Coronary artery (tissue), 2 donors: ENCODE data around the gene TM4SF4.

Experiments used
- DNase-seq: peaks from one replicate; pipeline ENCODE4 v3.0.0-alpha.2; 2017; ENCODE audit warnings: low spot score
- H3K27ac ChIP-seq, 2 donors: fragments of 200-600 bp; sonication (generic); one replicate each; pipeline ENCODE4 v1.5.1; 2016 to 2019
- H3K4me3 ChIP-seq: fragments of 200-600 bp; sonication (generic); 2 replicates; pipeline ENCODE4 v1.5.1; 2016; ENCODE audit warnings: mild to moderate bottlenecking, moderate library complexity
- TF ChIP-seq, protein P1 (sequence below): fragments of 200-600 bp; sonication (generic); IDR thresholded peaks from one replicate; pipeline ENCODE4 v1.5.1; 2019; ENCODE audit warnings: antibody characterized with exemption

Gene TM4SF4

DNA sequence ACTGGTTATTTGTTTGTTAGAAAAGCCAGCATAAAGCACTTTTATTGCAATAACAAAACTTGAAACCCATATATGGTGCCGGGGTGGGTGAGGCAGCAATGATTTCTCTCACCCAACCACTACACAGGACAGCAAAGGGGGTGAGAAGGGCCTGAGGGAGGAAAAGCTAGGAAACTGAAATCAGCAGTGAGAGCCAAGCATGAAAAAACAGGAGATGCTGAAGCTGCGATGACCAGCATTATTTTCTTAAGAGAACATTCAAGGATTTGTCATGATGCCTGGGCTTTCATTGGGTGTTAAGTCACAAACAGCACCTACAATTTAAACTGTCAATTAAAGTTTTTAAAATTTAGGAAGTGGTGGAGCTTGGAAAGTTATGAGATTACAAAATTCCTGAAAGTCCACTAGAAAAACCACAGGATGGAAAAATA is 11.9 kb upstream of the TM4SF4 start:
- TF ChIP-seq, protein P1, sequence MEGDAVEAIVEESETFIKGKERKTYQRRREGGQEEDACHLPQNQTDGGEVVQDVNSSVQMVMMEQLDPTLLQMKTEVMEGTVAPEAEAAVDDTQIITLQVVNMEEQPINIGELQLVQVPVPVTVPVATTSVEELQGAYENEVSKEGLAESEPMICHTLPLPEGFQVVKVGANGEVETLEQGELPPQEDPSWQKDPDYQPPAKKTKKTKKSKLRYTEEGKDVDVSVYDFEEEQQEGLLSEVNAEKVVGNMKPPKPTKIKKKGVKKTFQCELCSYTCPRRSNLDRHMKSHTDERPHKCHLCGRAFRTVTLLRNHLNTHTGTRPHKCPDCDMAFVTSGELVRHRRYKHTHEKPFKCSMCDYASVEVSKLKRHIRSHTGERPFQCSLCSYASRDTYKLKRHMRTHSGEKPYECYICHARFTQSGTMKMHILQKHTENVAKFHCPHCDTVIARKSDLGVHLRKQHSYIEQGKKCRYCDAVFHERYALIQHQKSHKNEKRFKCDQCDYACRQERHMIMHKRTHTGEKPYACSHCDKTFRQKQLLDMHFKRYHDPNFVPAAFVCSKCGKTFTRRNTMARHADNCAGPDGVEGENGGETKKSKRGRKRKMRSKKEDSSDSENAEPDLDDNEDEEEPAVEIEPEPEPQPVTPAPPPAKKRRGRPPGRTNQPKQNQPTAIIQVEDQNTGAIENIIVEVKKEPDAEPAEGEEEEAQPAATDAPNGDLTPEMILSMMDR = no peak
- DNase-seq = no peak
- Histone ChIP-seq H3K27ac (peak overlapping the region; percentile 7 to 62), H3K4me3 (no peak overlapping the region)

DNA sequence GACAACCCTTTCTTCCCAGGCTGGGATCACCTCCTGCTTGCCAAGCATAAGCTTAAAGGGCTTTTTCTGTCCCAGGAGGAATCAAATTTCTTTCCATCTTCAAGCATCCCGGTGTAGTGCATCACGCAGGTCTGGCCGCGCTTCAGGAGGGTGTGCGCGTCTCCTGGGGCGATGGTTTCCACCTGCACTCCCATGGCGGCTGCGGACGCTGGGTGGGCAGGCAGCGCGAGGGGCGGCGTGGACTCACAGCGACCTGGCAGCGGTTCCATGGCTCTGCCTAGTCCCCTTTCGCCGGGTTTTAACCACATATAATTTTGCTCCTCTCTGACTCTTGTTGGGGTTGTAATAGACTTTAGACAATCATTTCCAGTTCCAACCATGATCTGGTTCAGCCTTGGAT is 10.6 kb upstream of the TM4SF4 start:
- TF ChIP-seq, protein P1 = no peak
- no peak overlapping the region for H3K4me3 ChIP-seq
- no peak for DNase-seq
- no peak overlapping the region for H3K27ac ChIP-seq

DNA sequence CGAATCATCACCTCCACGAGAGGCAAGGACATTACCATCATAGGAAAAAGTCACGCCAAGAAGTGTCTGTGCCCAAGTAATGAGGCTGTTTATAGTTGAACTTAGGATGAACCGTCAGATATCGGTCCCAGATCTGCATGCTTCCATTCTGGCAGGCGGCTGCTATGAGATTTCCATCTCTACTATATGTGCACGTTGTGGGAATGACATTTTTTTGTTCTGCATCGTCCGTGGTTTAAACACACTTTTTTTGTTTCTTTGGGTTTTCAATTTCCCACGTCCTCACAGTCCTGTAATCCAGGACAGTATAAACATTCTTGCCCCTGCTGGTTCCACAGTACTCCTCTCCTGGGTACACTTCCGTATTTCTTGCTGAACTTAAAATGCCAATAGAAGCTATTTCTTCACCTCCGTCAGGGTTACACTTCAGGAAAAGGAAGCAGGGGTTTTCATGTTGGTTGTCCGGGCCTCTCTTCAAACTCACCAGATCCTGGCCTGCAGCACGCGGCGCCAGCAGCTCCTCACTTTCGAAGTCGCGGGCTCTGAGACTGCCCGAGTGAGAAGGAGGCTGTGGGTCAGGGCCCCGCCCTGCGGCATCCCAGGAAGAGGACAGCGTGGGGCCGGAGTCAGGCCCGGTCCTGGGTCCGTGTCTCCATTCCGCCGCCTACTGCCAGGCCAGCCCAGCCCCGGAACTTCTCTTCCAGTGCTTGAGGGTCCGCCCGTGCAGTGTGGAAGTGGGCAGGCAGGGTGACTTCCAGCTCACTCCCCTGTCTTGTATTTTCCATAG is 9.8 kb upstream of the TM4SF4 start:
- Histone ChIP-seq H3K27ac (peak overlapping the region in 1 of 2 donors; percentile 91), H3K4me3 (no peak overlapping the region)
- TF ChIP-seq, protein P1 = no peak
- no peak for DNase-seq

DNA sequence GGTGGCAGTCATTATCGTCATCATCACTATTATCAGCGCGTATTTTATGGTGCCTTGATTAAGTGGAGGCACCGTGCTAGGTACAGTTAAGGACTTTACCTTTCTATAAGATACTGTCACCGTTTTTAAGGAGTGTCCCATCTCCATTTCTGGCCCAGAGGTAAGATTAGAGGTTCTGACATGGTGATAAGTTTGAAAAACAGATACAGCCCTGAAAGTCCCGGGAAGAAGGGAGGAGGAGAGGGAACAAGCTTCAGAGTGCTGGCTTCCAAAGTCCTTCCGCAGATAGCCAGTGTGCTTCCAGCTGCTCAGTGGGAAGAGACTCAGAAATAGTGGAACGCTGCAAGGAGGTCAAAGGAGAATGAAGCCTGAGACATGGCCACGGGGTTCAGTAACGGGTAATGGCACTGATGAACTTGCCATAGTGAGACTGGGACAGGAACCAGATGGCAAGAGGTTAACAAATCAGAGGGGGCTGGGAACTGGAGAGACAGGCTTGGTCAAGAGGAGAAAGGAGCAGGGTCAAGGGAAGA is 9.1 kb upstream of the TM4SF4 start:
- no peak for DNase-seq
- H3K27ac ChIP-seq = peak overlapping the region; percentile 23 to 91
- TF ChIP-seq, protein P1 = no peak

DNA sequence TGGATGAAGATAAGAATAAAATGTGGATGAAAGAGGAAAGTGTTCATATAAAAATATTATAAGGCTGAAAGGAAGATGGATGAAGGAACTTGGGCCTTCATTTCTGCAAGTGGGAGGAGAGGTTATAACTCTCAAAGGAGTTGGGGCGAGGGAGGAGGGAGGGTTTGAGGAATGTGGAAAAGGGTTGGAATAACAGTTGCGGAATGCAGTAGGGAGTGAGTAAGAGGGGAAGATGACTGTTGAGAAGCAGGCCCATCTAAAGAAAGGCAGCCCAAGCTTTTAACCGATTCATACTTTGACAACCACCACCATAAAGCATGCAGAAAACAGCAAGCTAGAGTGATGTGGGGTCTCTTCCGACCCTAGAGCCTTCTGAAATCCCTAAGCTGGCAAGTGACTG is 8.3 kb upstream of the TM4SF4 start:
- Histone ChIP-seq H3K27ac (peak overlapping the region; percentile 23 to 91), H3K4me3 (no peak overlapping the region)
- DNase-seq = no peak
- TF ChIP-seq, protein P1 = no peak

More for the DNA sequence above, 9.1 kb upstream of the TM4SF4 start:
- H3K4me3 ChIP-seq = no peak overlapping the region

DNA sequence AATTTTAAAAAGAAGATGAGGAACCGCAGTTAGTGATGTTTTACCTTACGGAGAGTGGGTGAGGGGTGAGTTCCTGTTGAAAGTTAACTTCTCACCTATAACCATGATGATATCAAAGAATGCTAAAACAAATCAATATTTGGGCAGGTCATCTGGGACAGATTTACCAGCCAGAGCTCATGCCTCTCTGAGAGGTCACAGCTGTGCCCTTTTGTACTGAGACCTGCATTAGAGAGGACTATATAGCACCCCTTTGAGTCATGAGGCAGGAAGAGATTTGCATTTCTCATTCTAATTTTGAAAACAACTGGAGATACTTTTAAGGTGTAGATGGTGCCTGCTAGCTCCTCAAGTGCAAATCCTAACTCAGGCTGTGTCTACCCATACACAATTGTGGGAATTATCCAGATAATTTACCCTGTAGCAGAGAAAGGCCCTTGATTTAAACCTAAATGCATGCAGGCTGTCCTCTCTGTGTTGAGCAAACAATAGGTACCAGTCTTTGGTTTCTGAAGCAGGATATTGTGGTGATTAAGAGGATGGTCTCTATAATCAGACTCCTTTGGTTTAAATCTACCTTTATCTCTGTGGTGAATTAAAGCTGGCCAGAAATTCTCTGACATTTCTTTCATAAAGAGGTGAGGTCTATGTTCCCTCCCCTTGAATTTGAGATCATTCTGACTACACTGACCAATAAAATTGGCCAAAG is 5.8 kb upstream of the TM4SF4 start:
- DNase-seq = no peak
- no peak overlapping the region for H3K27ac ChIP-seq
- TF ChIP-seq, protein P1 = no peak

More for the DNA sequence above, 5.8 kb upstream of the TM4SF4 start:
- H3K4me3 ChIP-seq = no peak overlapping the region
